Keratinocyte (primary cell): Measurements from ENCODE around the gene TMEM132E. TPM values are rescaled to one million over a fixed set of nuclear protein-coding genes. Genes with fewer than 3 reads are reported as not detected.

Experiments used
- DNase-seq: peaks from one replicate; pipeline ENCODE4 v3.0.0-alpha.2; 2011; ENCODE audit warnings: low read depth, missing footprints, low spot score
- FAIRE-seq: peaks from 2 replicates; lab custom pipeline; 2011; peaks lifted over from hg19 to GRCh38; lab: Jason Lieb, UNC
- H2AFZ ChIP-seq: 2 replicates; pipeline ENCODE4 v1.6.0; 2012; ENCODE audit warnings: low read length, control low read depth, inconsistent platforms; ENCODE audit not compliant: control insufficient read depth
- H3K27ac ChIP-seq: 2 replicates; pipeline ENCODE4 v1.5.1; 2011; ENCODE audit warnings: low read length; ENCODE audit not compliant: control insufficient read depth, insufficient read depth
- H3K27me3 ChIP-seq: 3 replicates; pipeline ENCODE4 v1.6.0; 2011; ENCODE audit warnings: low read length; ENCODE audit not compliant: control insufficient read depth, insufficient read depth; ENCODE audit errors: extremely low read depth
- H3K36me3 ChIP-seq, 2 experiments: 2 replicates in 1 of 2; 3 replicates in 1 of 2; pipeline ENCODE4 v1.5.1; 2011; ENCODE audit warnings: low read length in 2 of 2, mild to moderate bottlenecking in 1 of 2; ENCODE audit not compliant: control insufficient read depth in 2 of 2, insufficient read depth in 2 of 2; ENCODE audit errors: extremely low read depth in 1 of 2
- H3K4me1 ChIP-seq: 3 replicates; pipeline ENCODE4 v1.5.1; 2011; ENCODE audit warnings: low read length; ENCODE audit not compliant: control insufficient read depth, insufficient read depth; ENCODE audit errors: extremely low read depth
- H3K4me2 ChIP-seq: 3 replicates; pipeline ENCODE4 v1.6.0; 2011; ENCODE audit warnings: low read depth, low read length; ENCODE audit not compliant: control insufficient read depth, insufficient read depth; ENCODE audit errors: extremely low read depth
- H3K4me3 ChIP-seq, 3 experiments: fragments of 200-600 bp in 1 of 3; sonication (generic) in 1 of 3; 2 replicates in 2 of 3; 3 replicates in 1 of 3; pipeline ENCODE4 v1.5.1; 2011 to 2016; ENCODE audit warnings: low read length in 3 of 3, mild to moderate bottlenecking in 3 of 3, control low read depth in 2 of 3, inconsistent platforms in 1 of 3, low read depth in 1 of 3, mixed read lengths in 1 of 3, mixed run types in 1 of 3, moderate library complexity in 1 of 3; ENCODE audit not compliant: control insufficient read depth in 2 of 3, insufficient read depth in 2 of 3; ENCODE audit errors: extremely low read depth in 1 of 3
- H3K79me2 ChIP-seq: 2 replicates; pipeline ENCODE4 v1.6.0; 2012; ENCODE audit warnings: low read length; ENCODE audit not compliant: control insufficient read depth, insufficient read depth
- H3K9ac ChIP-seq: 3 replicates; pipeline ENCODE4 v1.6.0; 2011; ENCODE audit warnings: low read length; ENCODE audit not compliant: control insufficient read depth, insufficient read depth; ENCODE audit errors: extremely low read depth
- H3K9me1 ChIP-seq: 3 replicates; pipeline ENCODE4 v1.6.0; 2011; ENCODE audit warnings: low read length; ENCODE audit not compliant: control insufficient read depth, insufficient read depth; ENCODE audit errors: extremely low read depth
- H3K9me3 ChIP-seq: 2 replicates; pipeline ENCODE4 v1.5.1; 2012; ENCODE audit warnings: low read depth, low read length; ENCODE audit not compliant: control insufficient read depth
- H4K20me1 ChIP-seq: 3 replicates; pipeline ENCODE4 v1.6.0; 2011; ENCODE audit warnings: low read length; ENCODE audit not compliant: control insufficient read depth, insufficient read depth; ENCODE audit errors: extremely low read depth
- EZH2 ChIP-seq: IDR thresholded peaks from one replicate; pipeline ENCODE4 v1.6.1; 2012; ENCODE audit warnings: inconsistent platforms, mild to moderate bottlenecking, low read length, moderate library complexity
- dilution Hi-C: fragments of 300-500 bp; cut with MboI; formaldehyde crosslinking; loops from one replicate; pipeline ENCODE4 v1.7.0; 2020; ENCODE audit warnings: low sequenced_read_pairs; ENCODE audit not compliant: extremely low pct_ligation_motif_present
- polyA plus RNA-seq, 5 experiments: library from polyadenylated mRNA; depleted of rRNA in 3 of 5; stranded (reverse) in 3 of 5; stranded (forward) in 1 of 5; unstranded in 1 of 5; fragments of >200 nt; gene quantifications; 1 replicate in 1 of 5; 2 replicates in 3 of 5; 3 replicates in 1 of 5; pipeline versions ENCODE4 v1.2.1 to v1.2.3, GENCODE V29; 2011 to 2012; ENCODE audit warnings: missing spikeins in 2 of 5, low read depth in 1 of 5, low replicate concordance in 1 of 5
- TF ChIP-seq, protein P1 (sequence below), 3 experiments: IDR thresholded peaks in 1 of 3; conservative IDR thresholded peaks in 1 of 3; optimal IDR thresholded peaks in 1 of 3; 2 replicates in 2 of 3; 3 replicates in 1 of 3; pipeline versions ENCODE3 to v1.5.1; 2011; ENCODE audit warnings: low read length in 3 of 3, mild to moderate bottlenecking in 3 of 3, moderate library complexity in 2 of 3, control low read depth in 1 of 3, inconsistent platforms in 1 of 3; ENCODE audit not compliant: insufficient read depth in 2 of 3; ENCODE audit errors: extremely low read depth in 1 of 3

The TMEM132E gene
- polyA plus RNA-seq, 1 donor (not counting 4 experiments of a cell fraction or from before 2014, with no cell fraction given): not detected

- Histone ChIP-seq H3K4me2 (no peak overlapping the region), H3K79me2 (no peaks in the 10 kb centered on the region), H3K36me3 (no peaks in the 10 kb centered on the region), H3K4me3 (no peak overlapping the region), H2AFZ (no peak overlapping the region), H3K9me3 (no peaks in the 10 kb centered on the region), H3K27me3 (peaks cover 5% of the 10 kb centered on the region), H3K4me1 (no peaks in the 10 kb centered on the region), H3K9ac (no peak overlapping the region), H3K27ac (no peak overlapping the region), H3K9me1 (no peaks in the 10 kb centered on the region), H4K20me1 (no peaks in the 10 kb centered on the region)
- TF ChIP-seq, protein P1, sequence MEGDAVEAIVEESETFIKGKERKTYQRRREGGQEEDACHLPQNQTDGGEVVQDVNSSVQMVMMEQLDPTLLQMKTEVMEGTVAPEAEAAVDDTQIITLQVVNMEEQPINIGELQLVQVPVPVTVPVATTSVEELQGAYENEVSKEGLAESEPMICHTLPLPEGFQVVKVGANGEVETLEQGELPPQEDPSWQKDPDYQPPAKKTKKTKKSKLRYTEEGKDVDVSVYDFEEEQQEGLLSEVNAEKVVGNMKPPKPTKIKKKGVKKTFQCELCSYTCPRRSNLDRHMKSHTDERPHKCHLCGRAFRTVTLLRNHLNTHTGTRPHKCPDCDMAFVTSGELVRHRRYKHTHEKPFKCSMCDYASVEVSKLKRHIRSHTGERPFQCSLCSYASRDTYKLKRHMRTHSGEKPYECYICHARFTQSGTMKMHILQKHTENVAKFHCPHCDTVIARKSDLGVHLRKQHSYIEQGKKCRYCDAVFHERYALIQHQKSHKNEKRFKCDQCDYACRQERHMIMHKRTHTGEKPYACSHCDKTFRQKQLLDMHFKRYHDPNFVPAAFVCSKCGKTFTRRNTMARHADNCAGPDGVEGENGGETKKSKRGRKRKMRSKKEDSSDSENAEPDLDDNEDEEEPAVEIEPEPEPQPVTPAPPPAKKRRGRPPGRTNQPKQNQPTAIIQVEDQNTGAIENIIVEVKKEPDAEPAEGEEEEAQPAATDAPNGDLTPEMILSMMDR (optimal IDR thresholded peaks at IDR 0.05 in 1 of 3, IDR thresholded peaks at IDR 0.05 in 1 of 3, conservative IDR thresholded peaks at IDR 0.05 in 1 of 3; ENCODE audit: extremely low read depth in 1 of 3, insufficient read depth in 2 of 3, low read length in 3 of 3): no peak
- no peak for TF ChIP-seq EZH2
- dilution Hi-C loops: no loop called here
- no peak for DNase-seq
- no peak for FAIRE-seq
Measured at GRCh38 chr17:34549966-34550365, 29.4 kb upstream of the TMEM132E start.

DNA sequence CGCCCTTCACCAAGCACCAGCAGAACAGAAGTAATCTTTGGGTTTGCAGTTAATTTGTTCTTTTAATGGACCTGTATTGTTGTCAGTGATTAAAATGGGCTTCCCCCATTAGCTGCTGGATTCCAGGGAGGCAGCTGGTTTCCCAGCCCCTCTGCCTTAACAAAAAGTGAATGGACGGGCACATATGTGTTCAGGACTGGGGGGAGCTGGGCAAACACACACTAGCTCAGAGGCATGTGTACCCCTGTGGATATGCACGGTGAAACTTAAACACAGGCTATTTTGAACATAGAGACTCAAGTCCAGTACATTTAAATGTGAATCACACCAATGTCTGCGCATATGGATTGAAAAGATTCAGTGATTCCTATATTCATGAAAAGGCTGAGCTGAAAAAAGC is 25.5 kb upstream of the TMEM132E start:
- DNase-seq (no peak), FAIRE-seq (no peak)
- no peak overlapping the region for H3K9ac ChIP-seq
- no peaks in the 10 kb centered on the region for H3K36me3 ChIP-seq
- H3K4me3 ChIP-seq: no peak overlapping the region
- no peaks in the 10 kb centered on the region for H4K20me1 ChIP-seq
- no peak overlapping the region for H2AFZ ChIP-seq
- H3K4me1 ChIP-seq: no peaks in the 10 kb centered on the region
- H3K27ac ChIP-seq: no peak overlapping the region
- H3K9me3 ChIP-seq: no peaks in the 10 kb centered on the region
- TF ChIP-seq, protein P1 (optimal IDR thresholded peaks at IDR 0.05 in 1 of 3, IDR thresholded peaks at IDR 0.05 in 1 of 3, conservative IDR thresholded peaks at IDR 0.05 in 1 of 3; ENCODE audit: extremely low read depth in 1 of 3, insufficient read depth in 2 of 3, low read length in 3 of 3): no peak
- no peak for TF ChIP-seq EZH2
- dilution Hi-C loops: no loop called here
- no peak overlapping the region for H3K4me2 ChIP-seq
- H3K9me1 ChIP-seq: no peaks in the 10 kb centered on the region
- H3K79me2 ChIP-seq: no peaks in the 10 kb centered on the region
- H3K27me3 ChIP-seq: peaks cover 5% of the 10 kb centered on the region
